RPMI8226 (cell line): ENCODE data around the gene SMC3.
A peak's percentile ranks its signal among the peaks of the same experiment; 100 is the strongest.

Experiments used
- DNase-seq: peaks from one replicate; pipeline ENCODE4 v3.0.0-alpha.2; 2015

The SMC3 gene

DNA sequence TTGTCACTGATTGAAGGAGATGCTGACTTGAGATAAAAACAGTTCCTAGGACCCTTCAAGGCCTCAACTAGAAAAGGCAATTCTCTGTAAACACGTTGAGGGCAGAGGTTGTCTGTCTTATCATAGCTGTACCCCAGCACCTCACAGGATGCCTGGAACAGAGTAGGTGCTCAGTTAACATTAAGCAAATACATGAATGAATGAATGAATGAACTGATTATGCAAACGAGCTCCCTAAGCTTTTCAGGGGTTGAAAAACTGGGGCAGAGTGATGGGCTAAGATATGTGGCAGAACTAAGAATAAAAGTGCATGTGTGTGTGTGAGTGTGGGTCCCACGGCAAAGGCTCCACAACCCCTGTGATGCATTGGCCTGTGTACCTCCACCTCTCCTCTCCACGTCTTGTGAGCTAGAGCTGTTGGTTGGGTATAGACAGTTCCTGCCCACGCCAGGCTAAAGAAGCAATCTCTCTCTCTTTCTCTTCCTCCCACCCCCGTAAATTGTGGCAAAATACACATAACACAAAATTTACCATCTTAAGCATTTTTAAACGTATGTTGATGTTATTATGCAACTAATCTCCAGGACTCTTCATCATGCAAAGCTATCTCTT, 20.9 kb upstream of the SMC3 start:
- no peak for DNase-seq

- DNase-seq, result peak; percentile 59
Measured at GRCh38 chr10:110547139-110547761, 20.2 kb upstream of the SMC3 start.

DNA sequence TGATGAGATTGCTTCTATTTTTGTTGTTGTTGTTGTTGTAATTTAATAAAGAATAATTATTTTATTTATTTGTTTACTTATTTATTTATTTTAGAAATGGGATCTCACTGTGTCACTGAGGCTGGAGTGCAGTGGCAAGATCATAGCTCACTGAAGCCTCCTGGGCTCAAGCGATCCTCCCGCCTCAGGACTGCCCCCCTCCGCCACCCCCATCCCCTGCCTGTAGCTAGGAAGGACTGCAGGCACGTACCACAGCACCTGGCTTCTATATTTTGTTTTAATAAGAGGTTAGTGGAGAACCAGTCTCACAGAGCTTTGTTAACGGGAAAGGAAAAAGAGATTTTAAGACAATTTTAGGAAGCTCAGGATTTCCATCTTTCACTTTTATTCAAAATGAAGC, 19.5 kb upstream of the SMC3 start:
- DNase-seq, result no peak

DNA sequence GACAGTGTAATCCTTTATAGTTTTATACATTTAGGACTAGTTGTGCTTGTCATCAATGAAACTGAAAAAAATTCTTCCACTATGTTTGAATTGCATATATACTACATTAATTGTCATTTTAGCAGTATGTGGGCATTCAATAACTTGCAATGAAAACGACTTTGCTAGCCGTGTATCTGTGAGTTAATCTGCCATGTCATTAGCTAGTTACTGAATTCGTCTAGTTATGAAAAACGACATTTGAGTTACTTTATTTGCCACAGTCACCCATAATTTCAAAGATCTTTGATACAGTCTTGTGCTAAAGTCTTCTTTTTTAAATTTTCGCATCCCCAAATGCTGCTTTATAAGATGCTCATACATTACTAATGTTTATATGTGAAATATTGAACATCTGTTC, 18.3 kb upstream of the SMC3 start:
- no peak for DNase-seq

DNA sequence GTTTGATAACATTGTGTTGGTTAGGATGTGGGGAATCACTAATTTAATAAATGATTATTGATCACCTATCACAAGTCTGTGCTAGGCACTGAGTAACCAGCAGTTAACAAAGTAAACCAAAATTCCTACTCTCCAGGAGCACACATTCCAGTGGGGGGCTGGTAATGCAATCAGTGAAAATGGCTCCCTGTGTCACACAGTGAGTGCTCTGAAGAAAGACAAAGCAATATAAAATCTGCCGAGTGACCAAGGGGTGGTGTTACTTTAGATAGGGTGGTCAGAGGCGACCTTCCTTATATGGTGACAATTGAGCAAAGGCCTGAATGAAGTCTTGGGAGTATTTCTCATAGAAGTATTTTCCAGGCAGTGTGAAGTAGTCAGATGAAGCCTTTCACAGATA, 13.6 kb upstream of the SMC3 start:
- no peak for DNase-seq

- no peak for DNase-seq
Measured at GRCh38 chr10:110556296-110556695, 11.2 kb upstream of the SMC3 start.

GRCh38 chr10:110556969-110557601, 10.4 kb upstream of the SMC3 start:
- DNase-seq, result peak; percentile 52

GRCh38 chr10:110558041-110558440, 9.5 kb upstream of the SMC3 start:
- DNase-seq, result no peak

- no peak for DNase-seq
Measured at GRCh38 chr10:110560012-110560411, 7.5 kb upstream of the SMC3 start.

DNA sequence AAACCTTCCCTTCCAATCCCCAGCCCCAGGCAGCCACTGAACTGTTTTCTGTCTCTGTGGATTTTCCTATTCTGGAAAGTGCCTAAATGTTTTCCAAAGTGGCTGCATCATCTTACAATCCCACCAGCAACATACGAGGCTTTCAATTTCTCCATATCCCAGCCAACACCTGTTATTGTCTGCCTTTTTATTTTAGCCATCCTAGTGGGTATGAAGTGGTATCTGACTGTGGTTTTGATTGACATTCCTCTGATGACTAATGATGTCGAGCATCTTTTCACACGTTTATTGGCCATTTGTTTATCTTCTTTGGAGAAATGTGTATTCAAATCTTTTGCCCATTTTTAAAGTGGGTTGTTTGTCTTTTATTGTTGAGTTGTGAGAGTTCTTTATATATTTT, 6.2 kb upstream of the SMC3 start:
- no peak for DNase-seq

GRCh38 chr10:110562348-110562747, 5.1 kb upstream of the SMC3 start:
- no peak for DNase-seq

DNA sequence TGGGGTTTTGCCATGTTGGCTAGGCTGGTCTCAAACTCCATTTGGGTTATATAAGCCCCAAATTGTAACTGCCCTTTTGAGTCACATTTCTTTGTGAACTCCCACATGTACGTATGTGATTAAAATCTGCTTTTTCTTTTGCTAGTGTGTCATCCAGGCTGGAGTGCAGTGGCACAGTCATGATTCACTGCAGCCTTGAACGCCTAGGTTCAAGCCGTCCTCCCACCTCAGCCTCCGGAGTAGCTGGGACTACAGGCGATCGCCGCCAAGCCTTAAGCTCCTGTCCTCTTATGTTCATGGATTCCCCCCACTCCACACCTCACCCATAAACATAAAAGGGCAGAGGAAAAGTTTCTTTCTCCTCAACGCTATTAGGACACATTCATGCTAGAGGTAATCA, 4.4 kb upstream of the SMC3 start:
- DNase-seq, result no peak

GRCh38 chr10:110566472-110567200, 859 bp upstream of the SMC3 start:
- no peak for DNase-seq

DNA sequence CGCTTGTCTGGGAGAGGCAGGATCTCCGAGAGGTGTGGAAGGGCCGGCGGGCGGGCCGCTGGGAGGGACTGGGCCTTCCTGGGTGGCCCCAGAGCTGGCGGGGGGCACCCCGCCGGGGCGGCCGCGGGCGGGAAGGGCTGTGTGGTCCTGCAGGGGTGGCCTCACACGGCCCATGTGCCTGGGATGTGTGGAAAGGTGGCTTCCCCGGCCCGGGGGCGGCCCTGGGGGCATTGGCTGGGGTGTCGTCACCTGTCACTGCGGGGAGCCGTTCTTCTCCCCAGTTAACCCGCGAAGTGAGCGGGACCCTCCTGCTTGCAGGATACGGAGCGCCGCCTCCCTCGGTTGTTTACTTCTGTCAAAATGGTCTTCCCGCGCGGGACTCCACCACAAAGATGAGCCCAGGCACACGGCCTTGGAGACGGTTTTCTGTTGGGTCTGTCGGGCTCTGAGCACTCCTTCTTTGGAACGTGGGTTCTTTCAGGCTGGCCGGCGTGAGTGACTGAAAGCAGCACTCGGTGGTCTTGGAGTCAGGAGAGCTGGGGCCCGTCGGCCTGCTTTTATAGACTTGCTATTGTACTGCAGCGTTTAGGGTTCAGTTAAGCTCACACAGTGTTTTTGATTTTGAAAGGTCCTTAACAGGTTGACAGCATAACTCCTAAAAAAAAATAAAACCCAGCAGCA, 700 bp downstream of the SMC3 start:
- peak; percentile 55 for DNase-seq

- DNase-seq, result peak; percentile 45
Measured at GRCh38 chr10:110569122-110569521, 1.6 kb downstream of the SMC3 start.

DNA sequence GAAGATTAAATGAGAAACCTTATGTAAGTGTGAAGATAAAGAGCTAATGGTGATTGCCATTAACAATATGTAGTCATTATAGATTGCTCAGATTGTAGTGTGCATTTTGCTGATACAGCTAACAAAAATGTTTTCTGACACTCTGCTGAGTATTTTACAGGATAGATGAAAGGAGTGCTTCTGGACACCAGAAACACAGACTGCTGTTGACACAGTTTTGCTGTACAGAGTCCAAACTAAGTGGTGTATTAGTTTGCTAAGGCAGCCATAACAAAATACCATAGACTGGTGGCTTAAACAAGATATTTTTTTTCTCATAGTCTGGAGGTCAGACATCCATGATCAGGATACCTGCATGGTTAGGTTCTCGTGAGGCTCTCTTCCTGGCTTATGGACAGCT, 2.2 kb downstream of the SMC3 start:
- no peak for DNase-seq

DNA sequence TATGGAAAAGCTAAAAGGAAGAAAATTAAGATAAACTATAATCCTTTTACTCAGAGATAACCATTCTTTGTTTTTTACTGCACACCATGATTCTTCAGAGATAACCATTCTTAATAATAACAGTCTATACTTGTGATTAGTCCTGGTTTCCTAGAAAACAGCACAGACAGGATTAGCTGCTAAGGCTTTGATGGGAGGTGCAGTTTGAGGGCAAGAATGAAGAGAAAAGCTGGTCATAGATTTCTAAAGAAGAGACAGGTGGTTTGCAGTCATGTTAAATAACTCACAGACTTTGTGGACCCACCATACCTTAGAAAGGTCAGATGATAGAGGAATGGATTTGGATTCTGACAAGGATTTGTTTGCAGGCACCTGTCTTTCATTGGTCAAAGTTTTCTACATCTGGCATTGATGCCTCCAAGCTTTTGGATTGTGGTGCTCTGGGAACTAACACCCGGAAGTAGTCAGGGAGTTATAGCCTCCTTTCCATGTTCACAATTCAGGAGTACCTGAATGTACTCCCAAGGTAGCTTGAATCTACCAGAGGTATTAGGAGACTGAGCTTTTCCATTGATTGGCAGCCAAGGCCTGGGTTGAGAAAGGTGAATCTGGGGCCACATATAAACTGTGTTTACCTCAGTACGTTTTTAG, 3.7 kb downstream of the SMC3 start:
- DNase-seq, result no peak

DNA sequence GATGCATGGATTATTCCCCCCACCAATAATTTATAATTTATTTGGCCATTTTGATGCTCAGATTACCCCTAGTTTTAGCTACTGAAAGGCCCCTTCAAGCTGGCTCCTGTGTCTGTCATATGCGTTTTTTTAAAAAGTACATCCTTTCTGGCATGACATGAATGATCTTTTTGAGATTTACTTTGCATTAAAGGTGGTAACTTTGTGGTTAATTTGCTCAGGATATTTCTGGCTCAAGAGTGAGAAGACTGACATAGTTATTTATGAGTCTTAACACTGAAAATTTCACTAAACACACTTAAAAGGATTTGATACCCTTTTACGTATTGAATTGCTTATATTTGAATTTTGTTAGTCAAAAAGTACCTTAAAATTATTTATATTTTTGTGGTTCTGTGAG, 5.4 kb downstream of the SMC3 start:
- DNase-seq, result no peak

DNA sequence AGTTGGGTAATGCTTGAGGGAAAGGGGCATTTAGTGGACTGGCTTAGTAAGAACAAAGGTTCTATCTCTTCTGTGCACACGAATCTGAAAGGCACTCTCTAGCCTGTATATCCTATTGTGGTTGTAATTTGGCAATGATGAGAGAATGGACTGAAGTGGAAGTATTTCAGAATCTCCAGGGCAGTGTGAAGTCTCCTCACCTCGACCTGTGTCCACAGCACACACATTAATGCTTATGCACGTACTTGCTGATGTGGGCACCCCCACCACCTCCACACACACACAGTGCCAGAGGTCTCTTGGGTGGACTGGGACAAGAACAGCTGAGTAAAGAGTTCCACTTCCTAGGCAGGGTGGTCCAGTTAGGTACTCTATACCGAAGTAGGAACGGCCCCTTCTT, 6.9 kb downstream of the SMC3 start:
- no peak for DNase-seq

GRCh38 chr10:110576220-110576619, 8.7 kb downstream of the SMC3 start:
- no peak for DNase-seq

DNA sequence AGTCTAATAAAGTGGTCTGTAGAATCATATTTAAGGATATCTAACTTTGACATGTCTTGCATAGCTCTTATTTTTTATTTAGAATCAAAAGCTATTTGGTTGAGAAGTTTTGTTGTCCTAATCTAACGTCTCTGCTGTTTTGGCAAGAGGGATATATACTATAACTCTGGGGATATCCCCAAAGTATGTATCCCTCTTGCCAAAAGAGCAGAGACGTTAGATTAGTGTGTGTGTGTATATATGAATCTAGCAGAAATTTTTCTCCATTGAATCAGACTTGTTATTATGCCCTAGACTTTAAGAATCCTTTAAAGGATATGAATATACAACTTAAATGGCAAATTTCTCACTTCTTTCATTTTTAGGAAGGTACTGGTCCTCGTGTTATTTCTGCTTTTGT, 9.6 kb downstream of the SMC3 start:
- no peak for DNase-seq

DNA sequence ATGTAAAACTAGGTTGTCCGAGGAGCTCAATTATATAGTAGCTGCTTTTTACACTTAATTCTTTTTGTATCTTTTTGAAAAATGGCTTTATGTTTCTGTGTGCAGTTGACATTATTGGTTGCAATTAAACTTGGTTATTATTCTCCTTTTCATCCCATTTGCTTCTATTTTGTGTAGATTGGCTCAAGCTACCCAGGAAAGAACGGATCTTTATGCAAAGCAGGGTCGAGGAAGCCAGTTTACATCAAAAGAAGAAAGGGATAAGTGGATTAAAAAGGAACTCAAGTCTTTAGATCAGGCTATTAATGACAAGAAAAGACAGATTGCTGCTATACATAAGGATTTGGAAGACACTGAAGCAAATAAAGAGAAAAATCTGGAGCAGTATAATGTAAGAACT, 16.5 kb downstream of the SMC3 start:
- no peak for DNase-seq

DNA sequence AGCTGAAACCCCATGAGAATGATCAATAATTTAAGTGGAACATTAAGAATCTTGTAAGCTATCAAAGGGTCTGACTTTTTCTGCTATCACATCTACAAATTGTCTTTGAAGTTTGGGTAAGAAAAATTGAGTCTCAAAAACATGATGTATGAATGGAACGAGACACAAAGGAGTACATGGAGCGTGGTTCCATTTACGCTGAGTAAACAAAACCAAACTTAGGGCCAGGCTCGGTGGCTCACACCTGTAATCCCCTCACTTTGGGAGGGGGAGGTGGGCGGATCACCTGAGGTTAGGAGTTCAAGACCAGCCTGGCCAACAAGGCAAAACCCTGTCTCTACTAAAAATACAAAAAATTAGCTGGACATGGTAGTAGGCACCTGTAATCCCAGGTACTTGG, 24.3 kb downstream of the SMC3 start:
- DNase-seq, result no peak
